Activated T-helper 1 cell treated with anti-CD3 and anti-CD28 coated beads, Interleukin-12 subunit alpha, Interleukin-12 subunit beta, Interleukin-2, Interleukin-4 antibody, amounts not matched to agents 30 ng/mL and 10 ng/mL and 1 ng/mL, durations not matched to agents 14 hours and 24 hours and 36 hours (primary cell): ENCODE data around the gene CUL1. TPM values are rescaled to one million over a fixed set of nuclear protein-coding genes. Genes with fewer than 3 reads are reported as not detected.
A peak's percentile ranks its signal among the peaks of the same experiment; 100 is the strongest.

Source experiments
- DNase-seq: peaks from one replicate; pipeline ENCODE4 v3.0.0; 2021; ENCODE audit warnings: low spot score
- H3K27ac Mint-ChIP-seq: one replicate; pipeline ENCODE4 v1.8.0; 2021; ENCODE audit warnings: mild to moderate bottlenecking, mixed read lengths
- H3K27me3 Mint-ChIP-seq: one replicate; pipeline ENCODE4 v1.8.0; 2022; ENCODE audit warnings: mild to moderate bottlenecking, moderate library complexity, mixed read lengths; ENCODE audit not compliant: insufficient read depth
- H3K36me3 Mint-ChIP-seq: one replicate; pipeline ENCODE4 v1.8.0; 2021; ENCODE audit warnings: low read depth, mixed read lengths
- H3K4me1 Mint-ChIP-seq: one replicate; pipeline ENCODE4 v1.8.0; 2021; ENCODE audit warnings: low read depth, mixed read lengths
- H3K4me3 Mint-ChIP-seq: one replicate; pipeline ENCODE4 v1.8.0; 2021; ENCODE audit warnings: mild to moderate bottlenecking, moderate library complexity, mixed read lengths
- H3K9me3 Mint-ChIP-seq: one replicate; pipeline ENCODE4 v1.8.0; 2021; ENCODE audit warnings: mixed read lengths
- intact Hi-C: fragments of 100-400 bp; cut with micrococcal nuclease; formaldehyde crosslinking; loops from one replicate; pipeline ENCODE4 v1.15.1; 2024
- total RNA-seq: library from RNA; stranded (reverse); gene quantifications from 2 replicates; pipeline ENCODE4 v1.2.3, GENCODE V29; 2022

CUL1 gene
- total RNA-seq, 1 donor from 2014 or later = 79.3 TPM

- intact Hi-C loops = no loop called here
- Mint-ChIP-seq H3K9me3 (no peaks in the 10 kb centered on the region), H3K27me3 (no peaks in the 10 kb centered on the region), H3K4me3 (no peak overlapping the region), H3K4me1 (no peaks in the 10 kb centered on the region), H3K27ac (peak overlapping the region; percentile 26), H3K36me3 (peaks cover 44% of the 10 kb centered on the region)
- DNase-seq = no peak
Observed at GRCh38 chr7:148809856-148810255, 111.2 kb downstream of the CUL1 start.

- Mint-ChIP-seq H3K27me3 (no peaks in the 10 kb centered on the region), H3K36me3 (peaks cover 37% of the 10 kb centered on the region), H3K4me3 (no peak overlapping the region), H3K9me3 (no peaks in the 10 kb centered on the region), H3K4me1 (no peaks in the 10 kb centered on the region), H3K27ac (no peak overlapping the region)
- DNase-seq = no peak
- intact Hi-C loops = loop anchor here (2.0 kb wide), 1 partner anchor 17 kb away; no protein-coding TSS in a partner anchor
Observed at GRCh38 chr7:148811892-148812291, 113.2 kb downstream of the CUL1 start.

DNA sequence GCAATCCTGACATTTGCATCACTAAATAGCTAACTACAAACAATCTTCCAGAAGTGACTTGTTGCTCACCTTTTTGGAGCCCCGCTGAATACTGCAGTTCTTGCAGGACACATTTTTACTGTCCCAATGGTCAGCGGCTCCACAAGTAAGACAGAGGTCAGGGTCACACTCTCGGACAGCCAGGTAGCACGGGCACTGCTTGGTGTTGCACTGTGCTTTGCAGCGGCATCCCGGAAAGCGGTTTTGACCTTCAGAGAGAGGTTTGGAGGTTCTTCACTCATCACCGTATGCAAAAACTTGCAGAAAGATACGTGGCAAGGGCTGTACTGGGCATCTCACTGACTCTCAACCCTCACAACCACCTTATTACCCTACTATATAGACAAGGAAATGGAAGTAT lies 115.2 kb downstream of the CUL1 start:
- no peak overlapping the region for H3K27ac Mint-ChIP-seq
- no peaks in the 10 kb centered on the region for H3K4me1 Mint-ChIP-seq
- intact Hi-C loops = loop anchor here (2.0 kb wide), 1 partner anchor 15 kb away; no protein-coding TSS in a partner anchor
- H3K4me3 Mint-ChIP-seq = no peak overlapping the region
- DNase-seq = no peak
- peaks cover 45% of the 10 kb centered on the region for H3K36me3 Mint-ChIP-seq
- H3K9me3 Mint-ChIP-seq = no peaks in the 10 kb centered on the region
- no peaks in the 10 kb centered on the region for H3K27me3 Mint-ChIP-seq

GRCh38 chr7:148814922-148815559 lies 116.3 kb downstream of the CUL1 start:
- H3K27ac Mint-ChIP-seq = no peak overlapping the region
- no peak for DNase-seq
- H3K4me1 Mint-ChIP-seq = no peaks in the 10 kb centered on the region
- no peaks in the 10 kb centered on the region for H3K9me3 Mint-ChIP-seq
- no peak overlapping the region for H3K4me3 Mint-ChIP-seq
- intact Hi-C loops = no loop called here
- H3K27me3 Mint-ChIP-seq = no peaks in the 10 kb centered on the region
- H3K36me3 Mint-ChIP-seq = peaks cover 41% of the 10 kb centered on the region

- Mint-ChIP-seq H3K4me3 (no peak overlapping the region), H3K27me3 (no peaks in the 10 kb centered on the region), H3K4me1 (no peaks in the 10 kb centered on the region), H3K36me3 (peaks cover 37% of the 10 kb centered on the region), H3K27ac (no peak overlapping the region), H3K9me3 (no peaks in the 10 kb centered on the region)
- intact Hi-C loops = no loop called here
- DNase-seq = no peak
Observed at GRCh38 chr7:148815612-148816011, 116.9 kb downstream of the CUL1 start.

GRCh38 chr7:148819697-148820360 lies 121.1 kb downstream of the CUL1 start:
- no peaks in the 10 kb centered on the region for H3K4me1 Mint-ChIP-seq
- peaks cover 42% of the 10 kb centered on the region for H3K36me3 Mint-ChIP-seq

DNA sequence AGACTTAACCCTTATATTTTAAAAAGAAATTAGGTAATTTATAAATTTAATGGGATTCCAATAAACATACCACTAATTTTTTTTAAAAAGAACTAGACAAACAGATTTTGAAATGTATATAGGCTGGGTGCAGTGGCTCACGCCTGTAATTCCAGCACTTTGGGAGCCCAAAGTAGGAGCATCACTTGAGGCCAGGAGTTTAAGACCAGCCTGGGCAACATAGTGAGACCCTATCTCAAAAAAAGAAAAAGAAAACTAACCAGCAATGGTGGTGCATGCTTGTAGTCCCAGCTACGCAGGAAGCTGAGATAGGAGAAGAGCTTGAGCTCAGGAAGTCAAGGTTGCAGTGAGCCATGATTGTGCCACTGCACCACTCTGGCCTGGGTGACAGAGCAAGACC lies 122.7 kb downstream of the CUL1 start:
- Mint-ChIP-seq H3K4me1 (peaks cover 6% of the 10 kb centered on the region), H3K36me3 (peaks cover 51% of the 10 kb centered on the region), H3K9me3 (no peaks in the 10 kb centered on the region), H3K27ac (peak overlapping the region; percentile 7), H3K4me3 (no peak overlapping the region), H3K27me3 (no peaks in the 10 kb centered on the region)
- no peak for DNase-seq
- intact Hi-C loops = no loop called here

More at GRCh38 chr7:148819697-148820360, 121.1 kb downstream of the CUL1 start:
- no peak overlapping the region for H3K27ac Mint-ChIP-seq
- H3K9me3 Mint-ChIP-seq = no peaks in the 10 kb centered on the region
- DNase-seq = no peak
- H3K27me3 Mint-ChIP-seq = no peaks in the 10 kb centered on the region
- intact Hi-C loops = no loop called here
- no peak overlapping the region for H3K4me3 Mint-ChIP-seq

GRCh38 chr7:148824864-148825263 lies 126.2 kb downstream of the CUL1 start:
- no peaks in the 10 kb centered on the region for H3K27me3 Mint-ChIP-seq
- no peaks in the 10 kb centered on the region for H3K9me3 Mint-ChIP-seq
- H3K27ac Mint-ChIP-seq = no peak overlapping the region
- H3K4me3 Mint-ChIP-seq = no peak overlapping the region
- intact Hi-C loops = no loop called here
- peaks cover 12% of the 10 kb centered on the region for H3K4me1 Mint-ChIP-seq
- DNase-seq = no peak
- peaks cover 39% of the 10 kb centered on the region for H3K36me3 Mint-ChIP-seq

- Mint-ChIP-seq H3K9me3 (no peaks in the 10 kb centered on the region), H3K36me3 (peaks cover 39% of the 10 kb centered on the region), H3K4me1 (peaks cover 12% of the 10 kb centered on the region), H3K4me3 (no peak overlapping the region), H3K27me3 (no peaks in the 10 kb centered on the region), H3K27ac (no peak overlapping the region)
- no peak for DNase-seq
- intact Hi-C loops = no loop called here
Observed at GRCh38 chr7:148825338-148825737, 126.6 kb downstream of the CUL1 start.

DNA sequence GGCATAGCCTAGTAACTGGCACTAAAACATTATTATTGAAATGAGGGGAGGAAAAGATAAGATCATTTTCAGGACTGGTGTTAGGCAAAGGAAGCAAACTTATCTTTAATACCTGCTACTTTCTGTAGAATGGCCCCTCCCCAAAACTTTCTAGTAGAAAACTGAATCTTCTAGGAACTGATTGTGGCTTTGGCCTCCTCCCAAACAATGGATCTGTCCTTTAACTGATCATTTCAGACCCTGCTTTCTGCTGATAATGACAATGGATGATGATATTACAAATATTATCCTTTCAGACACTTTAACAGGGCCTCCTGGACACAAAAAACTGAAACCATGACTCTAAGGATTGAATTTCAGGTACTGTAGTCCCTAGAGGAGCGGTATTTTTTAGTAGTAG lies 130.3 kb downstream of the CUL1 start:
- intact Hi-C loops = loop anchor here (2.0 kb wide), 1 partner anchor 16 kb away; no protein-coding TSS in a partner anchor

GRCh38 chr7:148830897-148831692 lies 132.4 kb downstream of the CUL1 start:
- Mint-ChIP-seq H3K36me3 (peaks cover 31% of the 10 kb centered on the region), H3K9me3 (no peaks in the 10 kb centered on the region), H3K27ac (peak overlapping the region; percentile 10), H3K4me1 (peaks cover 27% of the 10 kb centered on the region), H3K27me3 (no peaks in the 10 kb centered on the region), H3K4me3 (no peak overlapping the region)
- intact Hi-C loops = loop anchor here (2.0 kb wide), 1 partner anchor 14 kb away; no protein-coding TSS in a partner anchor
- DNase-seq = no peak

More for the DNA sequence above, 130.3 kb downstream of the CUL1 start:
- Mint-ChIP-seq H3K4me1 (peaks cover 32% of the 10 kb centered on the region), H3K9me3 (no peaks in the 10 kb centered on the region), H3K27me3 (no peaks in the 10 kb centered on the region), H3K36me3 (peaks cover 37% of the 10 kb centered on the region), H3K4me3 (no peak overlapping the region), H3K27ac (no peak overlapping the region)
- DNase-seq = no peak

- Mint-ChIP-seq H3K27ac (peak overlapping the region; percentile 57), H3K4me3 (no peak overlapping the region), H3K36me3 (peaks cover 35% of the 10 kb centered on the region), H3K9me3 (no peaks in the 10 kb centered on the region), H3K27me3 (no peaks in the 10 kb centered on the region), H3K4me1 (peaks cover 34% of the 10 kb centered on the region)
- DNase-seq = no peak
- intact Hi-C loops = loop anchor here (2.0 kb wide), 1 partner anchor 13 kb away; no protein-coding TSS in a partner anchor
Observed at GRCh38 chr7:148831782-148832181, 133.1 kb downstream of the CUL1 start.

- no peaks in the 10 kb centered on the region for H3K27me3 Mint-ChIP-seq
- H3K27ac Mint-ChIP-seq = no peak overlapping the region
- intact Hi-C loops = no loop called here
- no peaks in the 10 kb centered on the region for H3K9me3 Mint-ChIP-seq
- no peak overlapping the region for H3K4me3 Mint-ChIP-seq
- peaks cover 42% of the 10 kb centered on the region for H3K36me3 Mint-ChIP-seq
- peaks cover 52% of the 10 kb centered on the region for H3K4me1 Mint-ChIP-seq
- no peak for DNase-seq
Observed at GRCh38 chr7:148834605-148835004, 135.9 kb downstream of the CUL1 start.
